Measurements from ENCODE around the gene PHF23.

Gene PHF23

DNA sequence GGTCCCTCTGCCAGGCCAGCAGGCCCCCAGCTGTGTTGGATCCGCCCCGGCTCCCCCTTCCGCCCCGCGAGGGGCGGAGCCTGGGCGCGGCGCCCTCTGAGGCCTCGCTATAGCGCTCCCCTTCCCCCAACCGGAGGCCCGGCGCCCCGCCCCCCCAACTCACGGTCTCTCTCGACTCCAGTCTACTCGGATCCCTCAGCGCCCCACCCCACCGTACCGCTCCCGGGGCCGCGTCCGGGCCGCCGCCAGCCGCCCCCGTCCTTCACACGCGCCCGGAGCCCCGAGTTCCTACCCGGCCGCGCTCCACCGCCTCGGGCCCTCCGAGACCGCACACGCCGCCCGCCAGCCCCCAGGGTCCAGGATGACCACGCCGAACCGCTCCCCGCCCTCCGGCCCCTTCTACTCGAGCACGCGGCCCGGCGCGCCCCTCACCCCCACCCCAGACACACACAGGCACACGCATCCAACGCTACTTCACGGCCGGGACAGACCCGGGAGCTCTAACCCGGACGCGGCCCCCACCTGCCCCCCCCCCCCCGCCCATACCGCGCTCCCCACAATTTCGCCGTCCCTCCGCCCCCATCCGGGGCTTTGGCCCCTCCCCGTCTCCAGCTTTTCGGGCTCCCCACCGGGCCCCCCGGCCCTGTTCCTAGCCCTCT, 1.4 kb downstream of the PHF23 start:
- peak; percentile 89 for DNase-seq

DNA sequence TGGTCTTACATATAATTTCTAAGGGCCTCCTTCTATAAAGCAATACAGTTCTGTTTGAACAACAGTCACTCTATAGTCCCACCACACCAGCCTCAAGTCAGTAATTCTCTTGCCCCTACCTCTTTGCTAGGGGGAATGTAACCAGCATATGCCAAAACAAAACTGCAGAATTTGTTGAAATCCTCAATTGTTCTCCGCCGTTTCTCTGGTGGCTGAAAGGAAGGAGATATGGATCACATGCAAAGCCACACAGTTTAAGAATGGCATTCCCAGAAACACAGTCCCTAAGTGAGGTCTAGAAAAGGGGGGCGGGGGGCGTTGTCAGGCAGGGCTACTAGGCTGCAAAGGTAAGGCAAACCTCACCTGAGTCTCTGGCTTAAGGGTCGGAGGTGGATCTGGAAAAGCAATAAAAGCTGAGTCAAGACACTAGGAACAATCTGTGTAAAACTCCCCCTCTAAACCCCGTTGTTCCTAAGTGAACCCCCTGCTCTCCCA, 1.9 kb downstream of the PHF23 start:
- no peak for DNase-seq

DNA sequence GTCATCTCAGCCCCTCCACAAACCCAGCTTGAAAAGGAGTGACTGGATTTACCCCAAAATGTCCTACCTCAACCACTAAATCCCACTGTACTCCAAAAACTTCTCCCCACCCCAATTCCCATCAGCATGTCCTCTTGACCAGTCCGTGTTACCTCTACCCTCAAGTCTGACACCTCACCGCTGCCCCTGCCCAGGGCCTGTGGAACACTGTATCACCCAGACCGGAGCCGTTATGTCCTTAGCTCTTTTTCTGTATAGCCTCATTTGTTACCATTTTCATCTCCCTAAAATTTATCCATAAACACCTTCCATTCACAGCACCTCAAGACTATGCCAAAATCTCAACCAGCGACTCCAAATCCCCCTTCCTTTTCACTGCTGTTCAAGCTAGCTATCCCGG, 2.4 kb downstream of the PHF23 start:
- DNase-seq, result no peak

DNA sequence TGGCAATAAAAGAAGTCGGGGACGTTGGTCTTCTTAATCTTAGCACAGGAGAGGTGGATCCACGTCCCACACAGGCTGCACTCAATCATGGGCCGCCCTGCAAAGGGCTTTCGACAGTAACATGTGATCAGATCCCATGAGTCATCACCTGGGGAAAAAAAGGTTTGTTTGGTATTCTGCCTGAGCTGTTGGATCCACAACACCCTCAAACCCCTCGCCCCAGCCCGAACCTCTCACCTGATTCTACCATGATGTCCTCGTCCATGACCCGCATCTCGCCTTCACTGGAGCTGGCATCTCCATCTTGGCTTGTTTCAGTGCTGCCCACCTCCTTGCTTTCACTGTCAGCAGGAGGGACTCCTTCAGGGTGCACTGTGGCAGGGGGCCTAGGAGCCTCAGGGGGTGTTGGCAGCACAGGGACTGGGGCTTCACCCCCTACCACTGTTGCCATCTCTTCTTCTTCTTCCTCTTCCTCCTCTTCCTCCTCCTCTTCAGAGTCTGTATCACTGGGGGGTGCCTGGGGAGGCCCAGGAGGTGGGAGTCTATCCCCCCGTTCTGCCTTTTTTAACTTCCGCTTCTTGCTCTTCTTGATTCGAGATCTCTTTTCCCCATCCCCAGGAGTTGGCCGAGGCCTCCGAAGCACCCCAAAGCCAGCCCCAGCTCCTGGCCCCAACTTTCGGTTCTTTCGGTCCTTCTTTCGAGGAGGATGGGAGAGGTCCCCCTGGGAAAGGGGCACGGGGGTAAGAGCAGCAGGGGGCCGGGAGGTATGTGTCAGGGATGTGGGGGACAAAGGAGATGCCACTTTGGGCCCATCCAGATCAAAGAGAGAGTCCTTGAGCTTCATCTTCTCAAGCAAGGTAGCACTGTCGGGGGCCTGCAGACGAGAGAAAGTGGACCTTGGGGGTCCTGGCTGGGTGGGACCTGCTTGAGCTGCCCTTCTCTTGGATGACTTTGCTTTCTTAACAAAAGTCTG, 3.3 kb downstream of the PHF23 start:
- DNase-seq, result no peak

DNA sequence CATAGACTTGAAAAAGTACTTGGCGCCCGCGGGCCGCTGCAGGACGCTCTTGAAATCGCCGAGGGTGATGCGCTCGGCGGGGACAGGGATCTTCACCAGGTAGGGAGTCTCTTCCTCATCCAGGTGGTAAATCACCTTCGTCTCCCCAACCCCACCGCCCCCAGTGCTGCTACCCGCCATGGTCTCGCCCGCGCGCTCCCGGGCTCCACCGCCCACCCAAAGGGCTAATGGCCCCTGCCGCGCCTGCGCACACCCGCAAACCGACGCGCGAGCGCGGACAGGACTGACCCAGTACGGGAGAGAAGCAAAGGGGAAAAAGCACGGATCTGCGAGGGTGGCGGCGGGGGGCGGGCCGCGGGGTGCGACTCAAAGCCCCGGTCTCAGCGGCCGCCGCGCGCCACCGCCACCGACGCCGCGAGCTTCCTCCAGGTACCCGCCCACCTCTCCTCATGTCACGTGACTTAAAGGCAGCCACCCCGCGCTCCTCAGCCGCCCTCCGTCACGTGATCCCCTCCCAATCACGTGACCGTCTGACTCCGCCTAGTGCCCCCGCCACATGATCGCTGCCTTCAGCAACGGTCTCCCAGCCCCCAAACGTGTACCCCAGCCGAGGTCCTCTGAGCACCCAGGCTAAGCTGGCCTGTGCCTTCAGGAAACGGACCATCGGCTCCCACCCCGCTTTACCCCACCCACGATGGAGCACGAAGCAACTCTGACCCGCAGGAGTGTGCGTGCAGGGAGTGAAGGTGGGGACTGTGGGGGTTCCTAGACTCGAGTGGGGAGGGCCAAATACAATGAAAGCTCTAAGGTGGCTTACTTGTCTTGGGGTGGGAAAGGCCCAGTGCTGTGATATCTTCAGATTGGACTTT, 4.9 kb downstream of the PHF23 start, which contains the start of gene DVL2:
Gene DVL2 (minus strand): TSS at position 435 of the 869 bp plus-strand sequence. CDS start 255 bp downstream, at position 180.
- peak; percentile 96 for DNase-seq

DNA sequence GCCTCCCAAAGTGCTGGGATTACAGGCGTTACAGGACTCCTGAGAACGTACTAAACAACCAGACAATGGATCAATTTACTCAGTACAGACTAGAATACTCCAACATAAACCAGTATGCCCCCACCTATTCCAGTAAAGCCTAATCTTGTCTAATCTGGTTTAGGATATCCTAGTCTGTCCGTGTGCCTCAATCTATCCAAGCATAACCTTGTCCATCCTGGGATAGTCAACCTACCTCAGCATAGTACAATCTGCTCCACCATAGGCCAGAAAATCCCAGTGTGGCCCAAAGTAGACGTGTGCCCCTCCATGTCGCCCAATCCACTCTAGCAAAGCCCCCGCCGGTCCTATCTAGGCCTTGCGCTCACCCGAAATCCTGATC, 5.6 kb downstream of the PHF23 start:
- DNase-seq, result no peak

DNA sequence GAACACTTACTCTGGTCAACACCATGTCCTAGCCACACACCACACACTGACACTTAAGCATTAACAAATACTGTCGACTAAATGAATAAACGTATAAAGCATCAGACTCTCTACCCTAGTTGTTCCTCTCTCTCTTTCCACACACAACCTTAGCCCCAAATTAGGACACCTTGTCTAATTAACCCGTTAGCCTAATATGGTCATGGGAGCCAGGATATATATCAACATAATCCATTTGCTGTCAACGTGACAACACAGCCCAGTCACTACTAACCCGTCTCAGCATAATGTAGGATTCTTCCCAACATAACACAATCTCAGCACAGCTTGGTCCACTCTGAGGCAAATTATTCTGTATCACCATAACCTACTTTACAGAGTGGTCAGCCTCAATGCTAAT, 7.1 kb downstream of the PHF23 start:
- DNase-seq, result no peak

DNA sequence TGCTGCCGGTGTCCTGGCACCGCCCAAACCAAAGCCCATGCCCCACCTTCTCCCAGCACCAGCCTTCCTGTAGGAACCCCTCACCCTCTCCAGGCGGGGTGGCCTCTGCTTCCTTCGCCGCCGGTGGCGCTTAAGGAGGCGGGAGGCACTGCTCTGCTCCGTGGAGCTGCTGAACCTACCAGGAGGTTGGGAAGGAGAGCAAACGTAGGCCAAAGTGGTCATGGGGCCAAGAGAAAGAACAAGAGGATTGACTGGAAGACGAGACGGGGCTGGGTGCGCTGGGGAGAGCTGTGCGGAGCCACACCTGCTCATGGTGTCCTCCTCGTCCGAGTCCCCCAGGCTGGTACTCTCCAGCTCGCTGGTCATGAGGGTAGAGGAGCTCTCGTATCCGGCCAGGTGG, 9.8 kb downstream of the PHF23 start:
- no peak for DNase-seq

DNA sequence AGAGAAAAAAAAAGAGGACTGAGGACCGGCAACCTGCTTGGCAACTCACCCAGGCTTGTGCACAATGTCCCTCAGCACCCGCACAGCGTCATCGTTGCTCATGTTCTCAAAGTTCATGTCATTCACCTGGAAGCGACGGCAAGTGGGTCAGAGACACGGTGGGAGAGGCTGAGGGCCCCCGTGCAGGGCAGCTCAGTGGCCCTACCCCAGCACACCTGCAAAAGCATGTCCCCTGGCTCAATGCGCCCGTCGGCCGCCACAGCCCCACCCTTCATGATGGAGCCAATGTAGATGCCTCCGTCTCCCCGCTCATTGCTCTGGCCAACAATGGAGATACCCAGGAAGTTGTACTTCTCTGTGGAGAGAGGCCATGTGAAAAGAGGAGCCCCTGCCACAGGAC, 10.3 kb downstream of the PHF23 start:
- no peak for DNase-seq

DNA sequence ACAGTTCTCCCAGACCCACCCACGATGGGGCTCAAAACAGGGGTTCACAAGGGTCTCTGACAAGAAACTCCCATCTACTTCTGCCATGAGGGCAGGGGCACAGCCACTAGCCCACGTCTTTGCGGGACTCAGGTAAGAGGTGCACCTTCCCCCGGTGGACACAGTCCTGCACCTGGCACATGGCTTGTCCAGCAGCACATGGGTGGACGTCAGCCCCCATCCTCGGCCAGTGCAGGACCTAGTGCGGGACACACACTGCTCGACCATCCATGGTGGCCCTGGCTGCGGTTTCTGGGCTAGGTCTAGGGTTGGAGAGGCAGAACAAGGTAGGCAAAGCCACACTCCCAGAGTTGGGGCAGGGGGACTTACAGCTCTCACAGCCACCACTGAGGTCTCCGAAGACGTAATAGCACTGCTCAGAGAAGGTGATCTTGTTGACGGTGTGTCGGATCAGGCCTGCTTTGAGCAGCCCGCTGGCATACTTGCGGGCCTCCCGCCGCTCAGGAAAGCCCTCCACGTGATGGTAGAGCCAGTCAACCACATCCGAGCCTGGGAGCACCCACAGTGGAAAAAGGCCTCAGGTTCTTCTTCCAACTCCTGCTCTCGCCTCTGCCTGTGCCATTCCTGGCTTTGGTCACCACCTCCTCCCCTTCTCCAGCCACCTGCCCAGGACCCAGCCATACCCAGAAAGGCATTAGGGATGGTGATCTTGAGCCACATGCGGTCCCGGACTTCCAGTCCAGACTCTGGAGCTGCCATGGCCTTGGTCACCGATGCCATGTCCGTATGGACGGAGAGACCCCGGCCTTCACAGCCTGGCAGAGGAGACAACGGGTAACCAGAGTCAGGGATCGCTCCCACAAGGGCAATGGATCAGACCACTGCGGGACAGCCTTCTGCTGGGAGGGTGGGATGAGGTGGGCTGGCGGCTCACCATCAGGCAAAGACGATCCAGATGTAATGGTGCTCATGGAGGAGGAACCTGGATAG, 12.2 kb downstream of the PHF23 start:
- DNase-seq, result no peak

DNA sequence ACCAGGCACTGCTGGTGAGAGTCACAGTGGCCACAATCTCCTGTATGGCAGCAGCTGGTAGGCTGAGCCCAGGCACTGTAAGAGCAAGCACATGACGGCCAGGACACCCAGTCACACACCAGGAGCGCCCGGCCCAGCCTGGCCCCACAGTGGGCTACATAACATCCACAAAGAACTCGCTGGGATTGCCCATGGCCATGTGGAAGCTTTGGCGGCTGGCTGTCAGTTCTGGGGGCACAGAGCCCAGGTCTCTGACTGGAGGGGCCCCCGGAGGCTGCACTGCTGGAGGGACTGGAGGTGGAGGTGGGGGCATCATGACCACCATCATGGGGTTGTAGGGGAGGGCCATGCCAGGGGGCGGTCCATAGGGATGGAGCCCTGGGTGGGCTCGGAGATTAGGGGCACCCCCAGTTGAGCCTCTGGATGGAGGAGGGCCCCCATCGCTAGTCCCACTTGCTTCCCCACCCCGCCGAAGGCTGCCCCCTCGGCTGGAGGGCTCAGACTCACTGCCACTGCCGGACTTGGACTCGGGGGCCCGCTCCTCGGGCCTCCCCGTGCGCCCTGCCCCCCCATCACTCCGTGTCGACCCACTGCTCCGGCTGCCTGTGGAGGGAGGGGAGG, 13.4 kb downstream of the PHF23 start:
- DNase-seq, result no peak

DNA sequence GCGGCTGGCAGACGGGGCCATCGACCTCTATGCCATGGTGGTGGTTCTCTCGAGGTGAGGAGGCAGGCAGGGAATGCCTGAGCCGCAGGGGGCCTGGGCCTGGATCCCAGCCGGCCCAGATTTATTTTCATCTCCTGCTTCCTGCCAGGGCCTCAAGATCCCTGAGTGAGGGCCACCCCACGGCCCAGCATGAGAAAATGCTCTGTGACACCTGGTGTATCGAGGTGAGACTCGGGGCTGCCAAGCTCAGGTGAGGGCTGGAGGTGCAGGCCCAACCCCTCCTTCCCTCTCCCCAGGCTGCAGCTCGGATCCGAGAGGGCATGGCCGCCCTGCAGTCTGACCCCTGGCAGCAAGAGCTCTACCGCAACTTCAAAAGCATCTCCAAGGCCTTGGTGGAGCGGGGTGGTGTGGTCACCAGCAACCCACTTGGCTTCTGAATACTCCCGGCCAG, 14.6 kb downstream of the PHF23 start:
- no peak for DNase-seq

DNA sequence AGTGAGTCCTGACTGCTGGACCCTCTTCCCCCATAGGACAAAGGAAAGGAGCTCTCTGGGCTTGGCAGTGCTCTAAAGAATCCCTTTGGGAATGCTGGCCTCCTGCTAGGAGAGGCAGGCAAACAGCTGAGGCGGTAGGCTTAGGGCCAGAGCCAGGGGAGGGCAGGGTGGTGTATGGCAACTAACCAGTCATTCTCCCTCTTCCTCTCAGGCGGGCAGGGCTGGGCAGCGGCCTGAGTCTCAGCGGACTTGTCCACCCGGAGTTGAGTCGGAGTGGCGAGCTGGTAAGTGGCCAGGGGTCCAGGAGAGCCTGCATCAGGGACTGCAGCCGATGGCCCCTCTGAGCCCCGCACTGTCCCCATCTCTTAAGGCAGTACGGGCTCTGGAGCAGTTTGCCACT, 15.1 kb downstream of the PHF23 start:
- no peak for DNase-seq

DNA sequence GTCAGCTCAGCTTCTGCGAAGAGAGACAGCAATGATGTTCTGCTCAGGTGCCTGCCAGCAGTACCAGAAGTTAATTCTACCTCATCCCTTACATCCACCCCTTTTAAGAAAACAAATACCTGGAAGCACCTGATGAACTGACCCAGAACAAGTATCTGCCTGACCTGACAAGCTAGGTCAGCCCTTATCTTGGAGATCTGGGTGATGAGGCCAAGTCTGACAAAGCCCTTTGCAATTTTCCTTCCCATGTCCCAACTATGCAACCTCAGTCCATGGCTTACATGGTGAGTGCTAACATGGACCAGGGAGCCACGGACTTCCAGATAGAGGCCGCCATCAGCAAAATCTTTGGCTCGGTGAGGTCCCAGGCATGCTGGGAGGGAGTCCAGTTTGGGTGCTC, 15.9 kb downstream of the PHF23 start:
- DNase-seq, result no peak

DNA sequence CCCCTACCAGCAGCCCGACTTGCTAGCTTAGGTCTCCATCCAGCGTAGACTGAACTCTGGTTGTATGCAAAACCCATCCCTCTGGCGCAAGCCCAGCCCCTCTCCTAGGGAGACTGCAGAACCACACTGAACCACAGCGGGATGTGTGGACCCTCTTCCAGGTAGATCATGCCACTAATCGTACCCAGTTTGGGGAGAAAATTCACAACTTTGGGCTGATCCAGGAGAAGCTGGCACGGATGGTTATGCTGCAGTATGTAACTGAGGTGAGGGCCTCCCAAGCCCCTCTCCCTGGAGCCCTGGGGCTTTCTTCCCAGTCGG, 16.3 kb downstream of the PHF23 start:
- no peak for DNase-seq

DNA sequence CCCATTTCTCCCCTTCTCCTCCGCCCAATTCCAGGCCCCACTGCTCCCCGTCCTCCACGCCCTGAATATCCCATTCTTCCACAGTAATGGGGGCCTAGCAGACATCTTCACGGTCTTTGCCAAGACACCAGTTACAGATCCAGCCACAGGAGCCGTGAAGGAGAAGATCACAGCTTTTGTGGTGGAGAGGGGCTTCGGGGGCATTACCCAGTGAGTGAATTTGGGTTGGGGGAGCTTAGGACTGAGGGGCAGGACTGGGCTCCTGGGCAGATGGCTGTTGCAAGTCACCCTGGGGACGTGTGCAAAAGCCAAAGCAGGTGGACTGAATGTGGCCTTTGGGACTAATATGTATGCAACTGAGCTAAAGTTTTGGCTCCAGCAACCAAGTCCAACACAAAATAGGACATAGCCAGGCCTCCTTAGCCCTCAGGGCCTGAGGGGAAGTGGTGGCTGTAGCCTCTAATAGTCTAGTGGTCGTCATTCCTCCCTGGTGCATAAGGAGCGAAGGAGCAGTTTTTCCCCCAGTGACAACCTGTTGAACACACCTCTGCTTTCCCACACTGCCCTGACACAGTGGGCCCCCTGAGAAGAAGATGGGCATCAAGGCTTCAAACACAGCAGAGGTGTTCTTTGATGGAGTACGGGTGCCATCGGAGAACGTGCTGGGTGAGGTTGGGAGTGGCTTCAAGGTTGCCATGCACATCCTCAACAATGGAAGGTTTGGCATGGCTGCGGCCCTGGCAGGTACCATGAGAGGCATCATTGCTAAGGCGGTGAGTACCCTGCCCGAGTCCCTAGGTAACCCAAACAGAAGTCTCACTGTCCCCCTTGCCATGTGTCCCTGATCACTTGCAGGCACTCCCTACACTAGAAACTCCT, 16.9 kb downstream of the PHF23 start:
- DNase-seq, result no peak

DNA sequence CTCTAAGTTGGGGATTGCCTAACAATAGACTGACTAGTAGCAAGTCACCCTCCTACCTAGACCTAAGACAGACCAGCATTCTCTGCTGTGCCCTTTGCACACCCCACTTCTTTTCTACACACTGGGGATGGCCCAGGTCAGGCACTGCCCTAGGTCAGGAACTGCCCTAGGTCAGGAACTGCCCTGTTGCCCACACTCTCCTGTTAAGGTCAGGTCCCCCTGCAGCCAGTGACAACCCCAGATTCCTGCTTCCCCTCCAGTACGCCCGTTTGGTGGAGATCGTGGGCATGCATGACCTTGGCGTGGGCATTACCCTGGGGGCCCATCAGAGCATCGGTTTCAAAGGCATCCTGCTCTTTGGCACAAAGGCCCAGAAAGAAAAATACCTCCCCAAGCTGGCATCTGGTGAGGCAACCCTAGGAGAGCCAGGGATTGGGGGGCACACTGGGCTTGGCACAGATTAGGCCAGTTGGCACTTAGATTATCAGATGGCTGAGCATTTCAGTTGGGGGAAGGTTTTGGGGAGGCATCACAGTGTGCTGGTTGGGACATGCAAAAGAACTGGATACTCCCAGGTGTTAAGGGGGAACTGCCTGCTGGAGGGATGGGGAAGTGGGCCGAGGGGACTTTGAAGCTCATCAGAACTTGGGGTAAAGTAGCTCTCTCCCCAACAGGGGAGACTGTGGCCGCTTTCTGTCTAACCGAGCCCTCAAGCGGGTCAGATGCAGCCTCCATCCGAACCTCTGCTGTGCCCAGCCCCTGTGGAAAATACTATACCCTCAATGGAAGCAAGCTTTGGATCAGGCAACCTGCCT, 17.8 kb downstream of the PHF23 start:
- no peak for DNase-seq

DNA sequence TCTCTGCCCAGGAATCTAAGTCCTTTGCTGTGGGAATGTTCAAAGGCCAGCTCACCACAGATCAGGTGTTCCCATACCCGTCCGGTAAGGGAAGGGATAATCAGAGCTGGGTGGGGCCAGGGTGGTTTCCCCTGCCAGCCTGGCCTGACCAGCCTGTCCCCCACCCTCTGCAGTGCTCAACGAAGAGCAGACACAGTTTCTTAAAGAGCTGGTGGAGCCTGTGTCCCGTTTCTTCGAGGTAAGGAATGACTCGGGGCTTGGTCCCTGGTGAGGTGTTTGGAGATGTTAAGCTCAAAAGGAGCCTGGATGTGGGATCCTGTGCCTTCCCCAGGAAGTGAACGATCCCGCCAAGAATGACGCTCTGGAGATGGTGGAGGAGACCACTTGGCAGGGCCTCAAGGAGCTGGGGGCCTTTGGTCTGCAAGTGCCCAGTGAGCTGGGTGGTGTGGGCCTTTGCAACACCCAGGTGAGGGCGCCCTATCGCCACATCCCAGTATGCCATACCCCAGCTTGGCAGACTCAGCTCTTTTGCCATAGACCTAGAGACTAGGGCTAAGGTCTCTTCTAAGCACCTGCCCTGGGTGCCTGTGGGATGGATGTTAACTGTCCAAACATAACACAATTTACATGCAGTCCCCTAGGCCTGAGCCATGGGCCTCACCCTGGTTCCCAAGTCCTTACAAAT, 18.5 kb downstream of the PHF23 start:
- peak; percentile 71 for DNase-seq
